Measurements from ENCODE around the gene FRYL. TPM values are rescaled to one million over a fixed set of nuclear protein-coding genes. Genes with fewer than 3 reads are reported as not detected.

FRYL gene
- total and polyA plus RNA-seq, 5 donors from 2014 or later: 27.5 to 135 (median 34.0) TPM

DNA sequence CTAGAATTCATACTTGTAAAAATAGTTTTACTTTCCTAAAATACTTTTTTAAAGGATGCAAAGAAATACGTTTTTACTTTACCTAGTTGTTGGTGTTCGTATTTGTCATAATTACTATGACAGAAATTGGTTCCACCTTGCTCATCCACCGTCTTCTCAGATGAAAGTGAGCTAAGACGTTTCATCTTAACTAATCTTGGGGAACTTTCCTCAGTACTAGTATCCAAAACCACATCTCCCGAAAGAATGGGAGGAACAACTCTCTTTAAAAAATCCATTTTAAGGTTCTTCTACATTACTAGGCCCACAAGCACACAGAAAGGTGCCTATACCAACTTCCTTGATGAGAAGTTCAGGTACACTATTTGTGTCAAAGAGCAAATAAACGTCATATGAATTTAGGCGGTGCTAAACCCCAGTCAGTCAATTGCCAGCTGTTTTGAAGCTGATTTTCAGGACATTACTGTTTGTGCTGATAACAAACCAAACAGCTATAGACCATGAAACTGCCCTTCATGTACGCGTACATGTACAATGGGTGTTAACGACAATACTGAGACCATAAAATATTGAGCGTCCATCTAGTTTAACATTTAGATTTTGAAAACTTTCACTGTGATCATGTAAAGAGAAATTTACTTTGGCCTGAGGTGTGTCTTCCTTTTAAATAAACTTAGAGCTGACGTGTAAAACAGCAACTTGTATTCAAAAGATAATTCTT, 99.1 kb downstream of the FRYL start:
- Mint-ChIP-seq H3K4me1 (peaks cover 30 to 47% (median 39%) of the 10 kb centered on the region in 4 donors), H3K27me3 (no peaks in the 10 kb centered on the region), H3K4me3 (no peak overlapping the region), H3K9me3 (peaks cover 0 to 2% (median 0%) of the 10 kb centered on the region in 7 donors), H3K27ac (no peak overlapping the region), H3K36me3 (peaks cover 20% of the 10 kb centered on the region)
- H3K4me1 ChIP-seq (ENCODE audit: control insufficient read depth, insufficient read depth, low read length, poor library complexity, severe bottlenecking): peaks cover 10% of the 10 kb centered on the region
- no peaks in the 10 kb centered on the region for H3K27me3 ChIP-seq (ENCODE audit: control insufficient read depth, insufficient read depth, low read length)
- DNase-seq: no peak
- H3K27ac ChIP-seq (ENCODE audit: insufficient read depth, low read length, poor library complexity, severe bottlenecking): no peak overlapping the region
- no peaks in the 10 kb centered on the region for H3K36me3 ChIP-seq (ENCODE audit: control insufficient read depth, insufficient read depth, low read length)
- ATAC-seq (ENCODE audit: low read depth in 2 of 2): no peak
- H3K9me3 ChIP-seq (ENCODE audit: control insufficient read depth in 2 of 2, low read length in 2 of 2): no peaks in the 10 kb centered on the region
- no peak overlapping the region for H3K4me3 ChIP-seq (ENCODE audit: low read depth, low read length)

- no peaks in the 10 kb centered on the region for H3K9me3 ChIP-seq (ENCODE audit: control insufficient read depth in 2 of 2, low read length in 2 of 2)
- DNase-seq (no peak), ATAC-seq (ENCODE audit: low read depth in 2 of 2) (no peak)
- H3K4me1 ChIP-seq (ENCODE audit: control insufficient read depth, insufficient read depth, low read length, poor library complexity, severe bottlenecking): no peaks in the 10 kb centered on the region
- no peaks in the 10 kb centered on the region for H3K27me3 ChIP-seq (ENCODE audit: control insufficient read depth, insufficient read depth, low read length)
- Mint-ChIP-seq H3K4me1 (peaks cover 25 to 32% (median 30%) of the 10 kb centered on the region in 4 donors), H3K4me3 (no peak overlapping the region), H3K9me3 (peaks cover 0 to 6% (median 2%) of the 10 kb centered on the region in 7 donors), H3K27me3 (no peaks in the 10 kb centered on the region), H3K36me3 (peaks cover 16% of the 10 kb centered on the region), H3K27ac (no peak overlapping the region)
- no peak overlapping the region for H3K27ac ChIP-seq (ENCODE audit: insufficient read depth, low read length, poor library complexity, severe bottlenecking)
- no peak overlapping the region for H3K4me3 ChIP-seq (ENCODE audit: low read depth, low read length)
- no peaks in the 10 kb centered on the region for H3K36me3 ChIP-seq (ENCODE audit: control insufficient read depth, insufficient read depth, low read length)
These were observed 106.5 kb downstream of the FRYL start for GRCh38 chr4:48673537-48673936.

DNA sequence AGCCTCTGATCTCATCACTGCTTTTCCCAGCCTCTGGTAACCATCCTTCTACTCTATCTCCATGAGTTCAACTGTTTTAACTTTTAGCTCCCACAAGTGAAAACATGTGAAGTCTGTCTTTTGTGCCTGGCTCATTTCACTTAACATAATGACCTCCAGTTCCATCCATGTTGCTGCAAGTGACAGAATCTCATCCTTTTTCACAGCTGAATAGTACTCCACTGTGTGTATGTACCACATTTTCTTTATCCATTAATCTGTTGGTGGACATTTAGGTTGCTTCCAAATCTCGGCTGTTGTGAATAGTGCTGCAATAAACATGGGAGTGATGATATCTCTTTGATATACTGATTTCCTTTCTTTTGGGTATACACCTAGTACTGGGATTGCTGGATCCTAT, 109.5 kb downstream of the FRYL start:
- no peaks in the 10 kb centered on the region for H3K27me3 Mint-ChIP-seq
- peaks cover 38 to 46% (median 43%) of the 10 kb centered on the region in 4 donors for H3K4me1 Mint-ChIP-seq
- no peak overlapping the region for H3K27ac Mint-ChIP-seq
- no peaks in the 10 kb centered on the region for H3K27me3 ChIP-seq (ENCODE audit: control insufficient read depth, insufficient read depth, low read length)
- peaks cover 5% of the 10 kb centered on the region for H3K4me1 ChIP-seq (ENCODE audit: control insufficient read depth, insufficient read depth, low read length, poor library complexity, severe bottlenecking)
- ATAC-seq (ENCODE audit: low read depth in 2 of 2): no peak
- no peaks in the 10 kb centered on the region for H3K36me3 ChIP-seq (ENCODE audit: control insufficient read depth, insufficient read depth, low read length)
- no peak overlapping the region for H3K4me3 ChIP-seq (ENCODE audit: low read depth, low read length)
- no peak for DNase-seq
- H3K4me3 Mint-ChIP-seq: peak overlapping the region in 1 of 4 donors; percentile 11
- no peaks in the 10 kb centered on the region for H3K9me3 ChIP-seq (ENCODE audit: control insufficient read depth in 2 of 2, low read length in 2 of 2)
- H3K36me3 Mint-ChIP-seq: peaks cover 9% of the 10 kb centered on the region
- H3K27ac ChIP-seq (ENCODE audit: insufficient read depth, low read length, poor library complexity, severe bottlenecking): no peak overlapping the region
- H3K9me3 Mint-ChIP-seq: peaks cover 0 to 6% (median 2%) of the 10 kb centered on the region in 7 donors

GRCh38 chr4:48669086-48669485, 111.0 kb downstream of the FRYL start:
- Histone ChIP-seq H3K4me3 (ENCODE audit: low read depth, low read length) (no peak overlapping the region), H3K36me3 (ENCODE audit: control insufficient read depth, insufficient read depth, low read length) (no peaks in the 10 kb centered on the region), H3K27ac (ENCODE audit: insufficient read depth, low read length, poor library complexity, severe bottlenecking) (no peak overlapping the region), H3K9me3 (ENCODE audit: control insufficient read depth in 2 of 2, low read length in 2 of 2) (no peaks in the 10 kb centered on the region), H3K27me3 (ENCODE audit: control insufficient read depth, insufficient read depth, low read length) (no peaks in the 10 kb centered on the region), H3K4me1 (ENCODE audit: control insufficient read depth, insufficient read depth, low read length, poor library complexity, severe bottlenecking) (peaks cover 9% of the 10 kb centered on the region)
- no peak overlapping the region for H3K4me3 Mint-ChIP-seq
- no peaks in the 10 kb centered on the region for H3K27me3 Mint-ChIP-seq
- peaks cover 0 to 6% (median 2%) of the 10 kb centered on the region in 7 donors for H3K9me3 Mint-ChIP-seq
- ATAC-seq (ENCODE audit: low read depth in 2 of 2) (no peak), DNase-seq (no peak)
- peaks cover 10% of the 10 kb centered on the region for H3K36me3 Mint-ChIP-seq
- peaks cover 44 to 56% (median 52%) of the 10 kb centered on the region in 4 donors for H3K4me1 Mint-ChIP-seq
- H3K27ac Mint-ChIP-seq: peak overlapping the region in 1 of 3 donors; percentile 23

DNA sequence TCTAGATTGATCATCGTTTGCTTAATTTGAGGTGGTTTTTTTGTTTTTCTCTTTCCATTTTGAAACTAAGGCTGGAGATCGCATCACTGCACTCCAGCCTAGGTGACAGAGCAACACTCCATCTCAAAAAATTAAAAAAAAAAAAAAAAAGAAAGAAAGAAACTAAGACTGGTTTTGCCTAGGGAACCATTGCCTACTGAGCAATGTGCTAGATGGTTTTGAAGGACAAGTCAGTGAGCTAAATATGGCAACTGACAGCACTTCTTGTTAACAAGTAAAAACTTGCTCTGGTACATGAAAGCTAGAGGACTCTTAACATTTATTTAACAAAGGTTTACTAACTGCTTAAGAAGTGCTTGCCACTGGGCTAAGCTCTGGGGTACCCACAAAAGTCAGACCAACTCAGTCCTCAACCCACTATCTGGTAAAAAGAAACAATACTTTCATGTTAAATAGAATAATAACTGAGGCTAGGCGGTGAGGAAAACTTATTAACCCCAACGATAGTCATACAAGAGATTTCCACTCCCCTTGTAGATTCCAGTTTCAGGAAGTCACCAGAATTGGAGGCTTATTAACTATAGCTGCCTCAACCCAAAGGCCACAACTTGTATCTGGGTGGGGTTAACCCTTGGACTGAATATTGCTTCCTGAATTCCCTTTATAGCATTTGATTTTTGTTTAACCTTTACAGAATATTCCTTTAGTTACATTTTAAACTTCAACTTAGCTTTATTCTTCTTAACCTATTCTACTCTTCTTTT, 111.6 kb downstream of the FRYL start:
- peaks cover 9% of the 10 kb centered on the region for H3K4me1 ChIP-seq (ENCODE audit: control insufficient read depth, insufficient read depth, low read length, poor library complexity, severe bottlenecking)
- peaks cover 0 to 6% (median 4%) of the 10 kb centered on the region in 7 donors for H3K9me3 Mint-ChIP-seq
- no peaks in the 10 kb centered on the region for H3K27me3 ChIP-seq (ENCODE audit: control insufficient read depth, insufficient read depth, low read length)
- no peak for ATAC-seq (ENCODE audit: low read depth in 2 of 2)
- no peaks in the 10 kb centered on the region for H3K9me3 ChIP-seq (ENCODE audit: control insufficient read depth in 2 of 2, low read length in 2 of 2)
- no peaks in the 10 kb centered on the region for H3K27me3 Mint-ChIP-seq
- H3K4me3 Mint-ChIP-seq: no peak overlapping the region
- DNase-seq: no peak
- peak overlapping the region in 2 of 3 donors; percentile 23 to 47 for H3K27ac Mint-ChIP-seq
- no peak overlapping the region for H3K4me3 ChIP-seq (ENCODE audit: low read depth, low read length)
- H3K27ac ChIP-seq (ENCODE audit: insufficient read depth, low read length, poor library complexity, severe bottlenecking): no peak overlapping the region
- peaks cover 14% of the 10 kb centered on the region for H3K36me3 Mint-ChIP-seq
- H3K36me3 ChIP-seq (ENCODE audit: control insufficient read depth, insufficient read depth, low read length): no peaks in the 10 kb centered on the region
- H3K4me1 Mint-ChIP-seq: peaks cover 42 to 57% (median 51%) of the 10 kb centered on the region in 4 donors

DNA sequence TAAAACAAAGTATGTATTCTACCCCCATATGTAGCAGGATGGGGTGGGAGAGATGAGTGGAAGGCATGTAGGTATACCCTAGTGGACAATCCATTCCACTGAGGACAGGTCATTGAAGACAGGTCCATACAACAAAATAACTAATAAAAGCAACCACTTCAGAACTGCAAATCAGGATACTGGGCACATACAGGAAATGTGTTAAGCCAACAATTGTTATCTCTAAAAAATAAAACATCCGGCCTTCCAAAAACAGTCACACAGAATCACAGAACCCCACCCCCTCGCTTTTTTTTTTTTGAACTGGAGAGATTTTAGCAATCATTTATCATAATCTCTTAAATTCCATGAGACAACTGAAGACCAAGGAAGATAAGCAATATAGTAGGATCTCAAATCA, 112.9 kb downstream of the FRYL start:
- Mint-ChIP-seq H3K9me3 (peaks cover 0 to 9% (median 4%) of the 10 kb centered on the region in 7 donors), H3K36me3 (peaks cover 18% of the 10 kb centered on the region), H3K27me3 (no peaks in the 10 kb centered on the region), H3K27ac (peak overlapping the region in 1 of 3 donors; percentile 55), H3K4me1 (peaks cover 36 to 50% (median 41%) of the 10 kb centered on the region in 4 donors), H3K4me3 (no peak overlapping the region)
- no peak overlapping the region for H3K27ac ChIP-seq (ENCODE audit: insufficient read depth, low read length, poor library complexity, severe bottlenecking)
- H3K27me3 ChIP-seq (ENCODE audit: control insufficient read depth, insufficient read depth, low read length): no peaks in the 10 kb centered on the region
- H3K4me1 ChIP-seq (ENCODE audit: control insufficient read depth, insufficient read depth, low read length, poor library complexity, severe bottlenecking): peaks cover 9% of the 10 kb centered on the region
- DNase-seq: no peak
- no peaks in the 10 kb centered on the region for H3K9me3 ChIP-seq (ENCODE audit: control insufficient read depth in 2 of 2, low read length in 2 of 2)
- H3K36me3 ChIP-seq (ENCODE audit: control insufficient read depth, insufficient read depth, low read length): no peaks in the 10 kb centered on the region
- ATAC-seq (ENCODE audit: low read depth in 2 of 2): no peak
- no peak overlapping the region for H3K4me3 ChIP-seq (ENCODE audit: low read depth, low read length)

GRCh38 chr4:48665555-48666186, 114.4 kb downstream of the FRYL start:
- Histone ChIP-seq H3K27ac (ENCODE audit: insufficient read depth, low read length, poor library complexity, severe bottlenecking) (peak overlapping the region; percentile 45), H3K36me3 (ENCODE audit: control insufficient read depth, insufficient read depth, low read length) (no peaks in the 10 kb centered on the region), H3K27me3 (ENCODE audit: control insufficient read depth, insufficient read depth, low read length) (no peaks in the 10 kb centered on the region), H3K4me3 (ENCODE audit: low read depth, low read length) (peak overlapping the region; percentile 26), H3K4me1 (ENCODE audit: control insufficient read depth, insufficient read depth, low read length, poor library complexity, severe bottlenecking) (peaks cover 9% of the 10 kb centered on the region), H3K9me3 (ENCODE audit: control insufficient read depth in 2 of 2, low read length in 2 of 2) (no peaks in the 10 kb centered on the region)
- H3K27me3 Mint-ChIP-seq: no peaks in the 10 kb centered on the region
- peak overlapping the region; percentile 38 to 75 (median 56) for H3K27ac Mint-ChIP-seq
- ATAC-seq (ENCODE audit: low read depth in 2 of 2): peak; percentile 68 to 74
- peaks cover 2 to 11% (median 4%) of the 10 kb centered on the region in 7 donors for H3K9me3 Mint-ChIP-seq
- H3K4me3 Mint-ChIP-seq: peak overlapping the region in 3 of 4 donors; percentile 1 to 60 (median 33)
- H3K4me1 Mint-ChIP-seq: peaks cover 36 to 60% (median 40%) of the 10 kb centered on the region in 4 donors
- peak in 1 of 3 donors; percentile 58 for DNase-seq
- peaks cover 21% of the 10 kb centered on the region for H3K36me3 Mint-ChIP-seq
